ENCODE measurements around the gene POLR1B.

Gene POLR1B

DNA sequence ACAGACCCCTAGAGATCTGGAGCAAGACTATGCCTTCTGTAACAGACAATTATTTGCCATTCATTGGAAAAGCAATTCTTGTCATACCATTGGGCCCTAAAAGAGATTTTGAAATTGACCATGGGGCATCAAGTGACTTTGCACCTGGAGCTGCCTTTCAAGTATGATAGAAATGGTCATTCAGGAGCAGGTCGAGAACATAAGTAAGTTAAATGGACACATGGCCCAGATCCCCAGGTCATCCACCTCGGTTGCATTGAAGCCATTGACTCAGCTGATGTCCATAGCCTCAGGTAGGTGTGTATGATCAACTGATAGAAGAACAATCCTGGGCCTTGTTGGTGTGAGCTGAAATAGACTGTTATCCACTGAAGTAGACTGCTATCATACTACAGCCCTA lies 61.5 kb downstream of the POLR1B start:
- Histone ChIP-seq H3K9me2 (replicated peaks; ENCODE audit: low read depth, low read length) (no peaks in the 10 kb centered on the region), H3F3A (ENCODE audit: low read depth) (no peaks in the 10 kb centered on the region), H3K4me2 (ENCODE audit: low read depth, low read length, poor library complexity, severe bottlenecking) (no peak overlapping the region), H3K79me2 (ENCODE audit: insufficient read depth, low read length) (no peaks in the 10 kb centered on the region), H3K4me1 (ENCODE audit: insufficient read depth, low read length, poor library complexity, severe bottlenecking) (no peaks in the 10 kb centered on the region), H4K20me1 (ENCODE audit: insufficient read depth, low read length, poor library complexity, severe bottlenecking) (no peaks in the 10 kb centered on the region), H3K27me3 (ENCODE audit: insufficient read depth, low read length, poor library complexity, severe bottlenecking) (no peaks in the 10 kb centered on the region), H3K4me3 (ENCODE audit: low read length, poor library complexity, severe bottlenecking) (no peak overlapping the region), H3K9ac (ENCODE audit: low read depth, low read length, poor library complexity, severe bottlenecking) (no peak overlapping the region), H2AFZ (ENCODE audit: low read length) (no peak overlapping the region), H3K36me3 (ENCODE audit: insufficient read depth, low read length) (no peaks in the 10 kb centered on the region), H3K9me3 (ENCODE audit: insufficient read depth, low read depth, low read length) (no peaks in the 10 kb centered on the region)
- TF ChIP-seq, protein P1, sequence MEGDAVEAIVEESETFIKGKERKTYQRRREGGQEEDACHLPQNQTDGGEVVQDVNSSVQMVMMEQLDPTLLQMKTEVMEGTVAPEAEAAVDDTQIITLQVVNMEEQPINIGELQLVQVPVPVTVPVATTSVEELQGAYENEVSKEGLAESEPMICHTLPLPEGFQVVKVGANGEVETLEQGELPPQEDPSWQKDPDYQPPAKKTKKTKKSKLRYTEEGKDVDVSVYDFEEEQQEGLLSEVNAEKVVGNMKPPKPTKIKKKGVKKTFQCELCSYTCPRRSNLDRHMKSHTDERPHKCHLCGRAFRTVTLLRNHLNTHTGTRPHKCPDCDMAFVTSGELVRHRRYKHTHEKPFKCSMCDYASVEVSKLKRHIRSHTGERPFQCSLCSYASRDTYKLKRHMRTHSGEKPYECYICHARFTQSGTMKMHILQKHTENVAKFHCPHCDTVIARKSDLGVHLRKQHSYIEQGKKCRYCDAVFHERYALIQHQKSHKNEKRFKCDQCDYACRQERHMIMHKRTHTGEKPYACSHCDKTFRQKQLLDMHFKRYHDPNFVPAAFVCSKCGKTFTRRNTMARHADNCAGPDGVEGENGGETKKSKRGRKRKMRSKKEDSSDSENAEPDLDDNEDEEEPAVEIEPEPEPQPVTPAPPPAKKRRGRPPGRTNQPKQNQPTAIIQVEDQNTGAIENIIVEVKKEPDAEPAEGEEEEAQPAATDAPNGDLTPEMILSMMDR (conservative IDR thresholded peaks at IDR 0.05; ENCODE audit: low read length) = no peak
- no peak for TF ChIP-seq EZH2phosphoT487 (IDR thresholded peaks at IDR 0.05; ENCODE audit: borderline replicate concordance)

DNA sequence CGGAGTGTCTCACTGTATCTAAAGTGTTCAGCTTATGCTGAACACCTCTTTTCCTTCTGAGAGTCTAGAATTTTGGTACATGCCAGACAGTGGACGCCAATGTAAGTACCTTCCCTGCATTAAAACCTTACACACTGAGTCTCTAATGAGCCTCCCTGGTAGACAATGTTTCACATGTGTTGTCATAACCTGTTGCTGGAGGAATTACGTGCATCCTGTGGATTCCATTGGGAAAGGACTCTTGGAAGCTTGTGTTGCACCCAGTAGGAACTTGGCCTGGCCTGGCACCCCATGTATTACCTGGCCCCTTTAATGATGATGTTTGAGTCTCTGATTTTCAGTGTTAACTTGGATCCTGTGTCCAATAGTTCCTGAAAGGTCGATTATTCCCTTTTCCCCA lies 62.7 kb downstream of the POLR1B start:
- no peaks in the 10 kb centered on the region for H3K79me2 ChIP-seq (ENCODE audit: insufficient read depth, low read length)
- H3K4me3 ChIP-seq (ENCODE audit: low read length, poor library complexity, severe bottlenecking) = no peak overlapping the region
- no peaks in the 10 kb centered on the region for H3F3A ChIP-seq (ENCODE audit: low read depth)
- no peak overlapping the region for H3K4me2 ChIP-seq (ENCODE audit: low read depth, low read length, poor library complexity, severe bottlenecking)
- H3K9me3 ChIP-seq (ENCODE audit: insufficient read depth, low read depth, low read length) = no peaks in the 10 kb centered on the region
- TF ChIP-seq, protein P1 (conservative IDR thresholded peaks at IDR 0.05; ENCODE audit: low read length) = no peak
- TF ChIP-seq EZH2phosphoT487 (IDR thresholded peaks at IDR 0.05; ENCODE audit: borderline replicate concordance) = no peak
- no peaks in the 10 kb centered on the region for H3K9me2 ChIP-seq (replicated peaks; ENCODE audit: low read depth, low read length)
- H2AFZ ChIP-seq (ENCODE audit: low read length) = no peak overlapping the region
- no peaks in the 10 kb centered on the region for H3K4me1 ChIP-seq (ENCODE audit: insufficient read depth, low read length, poor library complexity, severe bottlenecking)
- no peaks in the 10 kb centered on the region for H3K27me3 ChIP-seq (ENCODE audit: insufficient read depth, low read length, poor library complexity, severe bottlenecking)
- no peaks in the 10 kb centered on the region for H4K20me1 ChIP-seq (ENCODE audit: insufficient read depth, low read length, poor library complexity, severe bottlenecking)
- H3K36me3 ChIP-seq (ENCODE audit: insufficient read depth, low read length) = no peaks in the 10 kb centered on the region
- no peak overlapping the region for H3K9ac ChIP-seq (ENCODE audit: low read depth, low read length, poor library complexity, severe bottlenecking)

DNA sequence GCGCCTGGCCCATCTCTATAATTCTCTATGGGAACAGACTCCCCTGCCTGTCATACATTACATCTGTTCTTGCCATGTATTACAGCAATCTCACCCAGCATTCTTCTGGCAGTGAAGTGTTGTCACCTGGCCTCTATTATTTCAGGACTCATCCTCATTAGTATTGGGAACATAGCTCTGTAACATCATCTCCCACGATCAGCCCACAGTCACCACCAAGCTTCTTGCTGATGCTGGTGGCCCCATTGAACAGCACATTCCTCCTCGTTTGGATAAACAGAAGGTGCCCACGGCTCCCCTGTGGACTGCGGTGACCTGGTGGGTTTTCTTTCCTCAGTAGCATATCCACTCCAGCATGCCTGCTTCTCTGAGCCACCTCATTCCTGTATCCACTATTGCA lies 63.7 kb downstream of the POLR1B start:
- H2AFZ ChIP-seq (ENCODE audit: low read length) = no peak overlapping the region
- no peaks in the 10 kb centered on the region for H3K36me3 ChIP-seq (ENCODE audit: insufficient read depth, low read length)
- no peaks in the 10 kb centered on the region for H3K79me2 ChIP-seq (ENCODE audit: insufficient read depth, low read length)
- no peaks in the 10 kb centered on the region for H3K9me3 ChIP-seq (ENCODE audit: insufficient read depth, low read depth, low read length)
- H3K4me1 ChIP-seq (ENCODE audit: insufficient read depth, low read length, poor library complexity, severe bottlenecking) = no peaks in the 10 kb centered on the region
- H3K9me2 ChIP-seq (replicated peaks; ENCODE audit: low read depth, low read length) = no peaks in the 10 kb centered on the region
- TF ChIP-seq, protein P1 (conservative IDR thresholded peaks at IDR 0.05; ENCODE audit: low read length) = no peak
- no peak for TF ChIP-seq EZH2phosphoT487 (IDR thresholded peaks at IDR 0.05; ENCODE audit: borderline replicate concordance)
- H3F3A ChIP-seq (ENCODE audit: low read depth) = no peaks in the 10 kb centered on the region
- no peak overlapping the region for H3K4me2 ChIP-seq (ENCODE audit: low read depth, low read length, poor library complexity, severe bottlenecking)
- no peak overlapping the region for H3K4me3 ChIP-seq (ENCODE audit: low read length, poor library complexity, severe bottlenecking)
- no peak overlapping the region for H3K9ac ChIP-seq (ENCODE audit: low read depth, low read length, poor library complexity, severe bottlenecking)
- H3K27me3 ChIP-seq (ENCODE audit: insufficient read depth, low read length, poor library complexity, severe bottlenecking) = no peaks in the 10 kb centered on the region
- no peaks in the 10 kb centered on the region for H4K20me1 ChIP-seq (ENCODE audit: insufficient read depth, low read length, poor library complexity, severe bottlenecking)

Measured in Loucy (cell line).